HTR-8/SVneo (cell line): ENCODE results near the gene UGT1A1.

ENCODE experiments used
- DNase-seq: peaks from one replicate; pipeline ENCODE4 v3.0.0; 2011; ENCODE audit warnings: low spot score, mixed read lengths; ENCODE audit not compliant: insufficient read length
- FAIRE-seq: peaks from 2 replicates; lab custom pipeline; 2011; peaks lifted over from hg19 to GRCh38; lab: Jason Lieb, UNC

UGT1A1 gene

DNA sequence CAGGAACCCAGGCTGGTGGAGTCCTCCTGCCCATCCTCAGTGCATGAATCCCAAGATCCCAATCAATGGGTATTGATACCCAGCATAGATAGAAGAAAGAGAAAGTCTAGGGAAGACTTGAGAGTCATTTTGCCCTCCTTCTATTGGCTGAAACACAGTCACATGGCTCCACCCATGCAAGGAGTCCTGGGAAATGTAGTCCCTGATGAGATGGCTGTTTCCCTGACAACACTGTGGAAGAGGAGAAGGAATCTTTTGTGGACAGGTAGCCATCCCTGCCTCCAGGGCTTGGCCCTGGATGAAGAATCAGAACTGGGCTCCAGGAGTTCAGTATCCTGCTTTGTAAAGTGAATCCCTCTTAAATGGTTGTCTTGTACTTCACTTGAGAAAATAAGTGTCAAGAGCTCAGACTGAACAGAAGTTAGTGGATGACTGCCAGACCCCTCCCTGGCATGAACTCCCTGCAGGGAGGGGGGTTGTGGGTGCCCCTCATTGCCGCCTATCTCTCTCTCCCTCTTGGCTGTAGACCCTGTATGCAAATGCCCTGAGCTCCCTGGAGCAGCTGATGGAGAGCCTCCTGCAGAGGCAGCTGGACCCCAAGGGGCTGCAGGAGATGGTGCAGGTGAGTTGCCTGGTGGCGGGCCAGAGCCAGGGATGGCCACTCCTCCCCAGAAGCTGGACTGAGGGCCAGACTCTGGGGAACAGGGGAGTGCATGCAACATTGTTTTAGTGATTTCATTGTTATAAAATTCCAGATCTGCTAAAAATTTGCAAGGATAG is 54.2 kb downstream of the UGT1A1 start:
- DNase-seq = no peak
- no peak for FAIRE-seq

DNA sequence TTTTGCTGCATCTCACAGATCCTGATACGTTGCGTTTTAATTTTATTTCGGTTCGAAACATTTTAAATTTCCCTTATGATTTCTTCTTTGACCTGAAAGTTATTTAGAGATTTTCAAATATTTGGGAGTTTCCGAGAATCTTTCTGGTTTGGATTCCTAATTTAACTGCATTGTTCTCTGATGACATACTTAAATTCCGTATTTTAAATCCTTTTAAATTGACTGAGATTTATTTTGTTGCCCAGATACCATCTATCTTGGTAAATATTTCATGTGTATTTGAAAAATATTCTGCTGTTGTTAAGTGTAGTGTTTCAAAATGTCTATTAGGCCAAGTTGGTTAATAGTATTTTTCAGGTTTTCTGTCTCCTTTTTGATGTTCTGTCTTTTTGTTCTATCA is 55.8 kb downstream of the UGT1A1 start:
- no peak for FAIRE-seq
- DNase-seq = no peak

DNA sequence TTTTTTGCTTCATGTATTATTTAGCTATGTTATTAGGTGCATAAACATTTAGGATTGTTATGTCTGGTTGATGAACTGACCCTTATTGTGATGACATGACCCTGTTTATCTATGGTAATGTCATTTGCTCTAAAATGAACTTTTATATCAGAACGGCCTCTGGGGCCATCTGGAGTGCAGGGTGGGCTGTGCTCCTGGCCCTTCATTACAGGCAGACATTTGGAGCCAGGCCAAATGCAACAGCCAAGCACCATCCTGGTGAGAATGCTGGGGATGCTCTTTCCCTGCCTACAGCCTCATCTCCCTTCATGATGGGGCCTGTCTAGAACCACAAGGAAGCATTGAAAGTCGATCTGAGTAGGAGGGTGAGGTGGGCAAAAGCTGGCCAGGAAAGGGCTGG is 56.3 kb downstream of the UGT1A1 start:
- FAIRE-seq (no peak), DNase-seq (no peak)

DNA sequence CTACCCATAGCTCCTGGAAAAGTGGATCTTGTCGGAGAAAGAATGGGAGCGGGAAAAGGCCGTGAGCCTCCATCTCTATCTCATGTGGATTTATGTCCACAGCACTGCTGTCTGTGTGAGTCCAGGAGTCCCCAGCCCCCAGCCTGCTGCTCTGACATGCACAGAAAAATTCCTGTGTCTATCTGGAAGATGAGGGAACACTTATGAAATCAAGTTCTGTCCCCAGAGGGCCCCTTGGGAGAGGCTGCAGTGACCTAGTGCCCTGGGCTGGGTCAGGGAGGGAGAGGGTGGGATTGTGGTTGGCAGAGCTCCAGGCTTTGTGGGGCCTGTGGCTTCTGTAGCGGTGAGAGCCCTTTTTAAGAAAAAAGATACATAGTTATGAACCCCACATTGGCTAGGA is 56.7 kb downstream of the UGT1A1 start:
- FAIRE-seq = no peak

DNA sequence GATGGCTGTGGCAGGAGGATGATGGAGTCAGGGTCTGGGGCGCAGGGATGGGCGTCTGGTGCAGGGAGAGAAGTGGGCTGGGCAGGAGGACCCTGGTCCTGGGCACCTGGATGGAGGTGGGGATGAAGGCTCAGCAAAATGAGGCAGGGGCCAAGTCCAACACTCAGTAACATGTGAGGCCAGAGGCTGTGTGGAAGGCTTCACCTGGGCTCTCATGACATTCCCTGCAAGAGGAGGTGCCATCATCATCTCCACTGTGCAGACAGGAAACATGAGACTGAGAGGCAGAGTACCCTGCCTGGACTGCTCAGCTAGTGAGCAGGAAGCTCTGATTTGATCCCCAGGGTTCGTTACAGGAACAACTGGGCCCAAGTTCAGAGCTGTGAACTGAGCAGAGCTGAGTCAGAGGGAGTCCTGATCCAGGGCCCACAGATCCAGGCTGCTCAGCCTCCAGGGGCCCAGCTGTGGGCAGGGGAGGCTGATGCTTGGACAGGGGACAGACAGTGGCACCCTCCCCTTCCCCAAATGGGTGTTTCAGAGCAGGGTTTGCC is 57.4 kb downstream of the UGT1A1 start:
- FAIRE-seq = no peak
- DNase-seq = no peak

More for the DNA sequence above, 56.7 kb downstream of the UGT1A1 start:
- DNase-seq = no peak

DNA sequence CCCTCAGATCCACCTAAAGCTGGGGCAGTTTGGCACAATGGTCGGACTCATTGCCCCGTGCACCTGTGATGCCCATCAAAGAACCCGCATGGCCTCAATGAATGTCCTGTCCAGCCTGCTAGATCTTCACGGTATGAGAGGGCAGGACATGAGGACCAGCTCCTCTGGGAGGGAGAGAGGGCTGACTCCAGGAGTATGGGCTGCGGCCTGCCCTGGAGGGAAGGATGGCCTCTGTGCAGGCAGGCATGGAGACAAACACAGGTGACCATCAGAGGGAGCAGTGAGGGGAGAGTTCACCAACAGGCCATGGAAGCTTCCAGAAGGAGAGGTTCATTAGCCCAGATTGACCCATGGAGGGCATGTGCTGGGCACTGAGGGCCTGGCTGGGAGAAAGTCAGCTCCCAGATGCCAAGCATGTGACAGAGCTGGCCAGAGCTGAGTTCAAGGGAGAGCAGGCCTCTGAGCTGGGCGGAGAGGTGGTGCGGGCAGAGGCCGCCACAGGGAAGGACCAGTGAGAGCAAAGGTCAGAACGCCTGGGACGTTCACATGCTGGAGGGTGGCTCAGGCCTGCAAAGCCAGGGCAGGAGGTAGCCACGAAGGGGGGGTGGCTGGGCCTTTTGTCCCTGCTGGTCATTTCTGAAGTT is 58.0 kb downstream of the UGT1A1 start:
- FAIRE-seq = peak; percentile 20
- no peak for DNase-seq

DNA sequence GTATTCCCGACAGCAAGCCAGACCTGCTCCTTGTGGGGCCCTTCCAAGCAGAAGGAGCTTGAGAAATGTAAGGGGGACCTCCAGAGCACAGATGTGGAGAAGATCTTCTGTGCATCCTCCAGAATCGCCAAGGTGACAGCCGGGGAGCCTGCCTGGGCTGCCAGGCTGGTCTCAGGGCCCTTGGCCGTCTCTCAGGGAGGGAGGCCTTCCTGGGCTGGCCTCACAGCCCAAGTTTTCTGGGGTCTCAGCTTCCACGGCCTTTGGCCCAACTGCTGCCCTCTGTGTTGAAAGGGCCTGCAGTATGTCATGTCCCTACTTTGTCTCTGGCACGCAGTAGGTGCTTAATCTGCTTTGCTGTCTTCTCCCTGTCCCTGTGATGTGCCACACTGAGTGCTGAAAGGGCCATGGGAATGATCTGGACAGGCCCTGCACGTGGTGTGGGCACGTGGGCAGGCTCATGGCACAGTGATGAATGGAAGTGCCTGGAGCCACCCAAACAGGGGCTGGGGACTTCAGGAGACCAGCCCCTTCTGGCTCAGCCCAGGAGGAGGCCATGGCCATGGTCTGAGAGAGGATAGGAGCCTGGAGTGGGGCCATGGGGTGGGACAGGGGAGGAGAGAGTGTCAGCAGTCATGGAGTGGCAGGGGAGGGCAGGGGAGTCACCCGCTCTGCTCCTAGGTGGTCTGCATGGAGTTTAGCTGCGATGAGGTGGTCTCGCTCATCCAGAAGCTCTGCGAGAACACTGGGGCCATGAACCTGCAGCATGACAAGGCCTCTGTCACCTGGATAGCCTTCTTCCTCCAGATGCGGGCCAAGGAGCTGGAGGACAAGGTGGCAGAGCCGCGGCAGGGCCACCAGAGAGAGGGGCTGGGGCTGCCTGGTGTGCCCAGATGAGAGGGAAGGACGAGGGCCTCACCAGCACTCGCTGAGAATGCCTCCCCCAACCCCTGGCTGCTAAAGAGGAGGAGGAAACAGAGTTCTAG is 58.9 kb downstream of the UGT1A1 start:
- no peak for DNase-seq
- FAIRE-seq = no peak

DNA sequence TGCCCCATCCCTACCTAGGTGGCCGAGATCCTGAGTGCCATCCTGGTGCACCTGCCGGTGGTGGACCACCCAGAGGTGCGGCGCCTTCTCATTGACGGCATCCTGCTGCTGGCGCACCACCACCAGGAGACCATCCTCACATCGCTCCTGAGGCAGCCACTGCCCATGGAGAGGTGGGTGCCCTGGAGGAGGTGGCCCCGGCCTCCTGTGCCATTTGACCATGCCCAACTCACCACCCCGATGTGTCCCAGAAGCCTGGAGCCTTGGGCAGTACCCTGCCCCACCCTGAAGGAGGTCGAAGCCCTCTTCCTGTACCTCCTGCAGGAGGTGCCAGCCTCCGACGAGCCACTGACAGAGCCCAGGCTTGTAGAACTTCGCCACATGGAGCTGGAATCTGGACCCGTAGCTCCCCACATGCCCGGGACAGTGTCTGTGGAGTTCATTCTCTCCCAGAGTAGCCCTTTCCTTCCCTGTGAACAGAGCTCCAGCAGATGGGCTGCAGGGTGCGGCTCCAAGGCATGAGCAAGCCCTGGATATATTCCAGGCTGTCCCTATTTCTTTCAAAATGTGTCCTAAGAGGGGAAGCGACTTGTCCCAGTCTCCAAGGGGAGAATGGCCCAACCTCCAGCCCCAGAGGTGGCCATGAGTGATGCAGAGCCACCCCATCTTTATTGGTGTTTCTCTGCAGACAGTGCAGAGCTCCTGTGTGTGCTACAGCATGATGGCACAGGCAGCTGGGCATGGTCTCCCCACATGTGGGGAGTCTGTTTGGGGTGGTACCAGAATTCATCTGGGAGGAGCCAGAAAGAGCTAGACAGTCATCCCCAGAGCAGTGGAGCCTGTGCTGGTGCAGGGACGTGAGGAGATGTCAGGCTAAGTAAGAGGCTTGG is 60.1 kb downstream of the UGT1A1 start:
- DNase-seq = no peak
- FAIRE-seq = no peak

DNA sequence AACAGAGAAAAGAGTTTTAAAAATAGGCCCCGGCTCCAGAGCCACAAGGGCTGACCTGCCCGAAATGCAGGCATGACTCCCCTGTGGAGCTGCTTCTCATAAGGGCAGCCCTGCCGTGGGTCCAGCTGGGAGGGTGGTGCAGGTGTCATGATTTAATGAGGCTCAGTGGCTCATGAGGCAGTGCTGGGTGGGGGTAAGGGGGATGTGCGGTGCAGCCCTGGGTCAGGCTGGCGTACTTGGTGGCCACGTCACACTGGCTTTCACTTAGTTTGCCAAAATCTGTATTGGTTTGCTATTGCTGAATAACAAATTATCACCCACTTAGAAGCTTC is 60.7 kb downstream of the UGT1A1 start:
- FAIRE-seq (no peak), DNase-seq (no peak)

DNA sequence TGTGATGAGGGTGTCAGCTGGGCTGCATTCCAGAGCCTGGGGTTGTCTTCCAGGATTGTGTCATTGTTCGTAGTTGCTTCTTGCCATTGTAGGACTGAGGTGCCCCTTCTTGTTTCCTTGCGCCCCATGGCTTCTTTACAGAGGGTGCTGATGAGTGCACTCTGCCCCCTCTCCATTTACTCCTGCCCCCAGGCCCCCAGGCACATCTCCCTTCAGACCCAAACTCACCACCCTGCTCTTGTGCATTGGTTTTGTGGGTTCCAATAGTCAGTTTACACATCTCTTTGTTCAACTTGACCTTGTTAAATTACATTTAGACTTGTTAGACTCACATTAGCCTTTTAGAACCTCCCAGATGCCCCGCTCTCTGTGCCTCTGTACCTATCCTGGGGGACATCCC is 61.1 kb downstream of the UGT1A1 start:
- no peak for FAIRE-seq

DNA sequence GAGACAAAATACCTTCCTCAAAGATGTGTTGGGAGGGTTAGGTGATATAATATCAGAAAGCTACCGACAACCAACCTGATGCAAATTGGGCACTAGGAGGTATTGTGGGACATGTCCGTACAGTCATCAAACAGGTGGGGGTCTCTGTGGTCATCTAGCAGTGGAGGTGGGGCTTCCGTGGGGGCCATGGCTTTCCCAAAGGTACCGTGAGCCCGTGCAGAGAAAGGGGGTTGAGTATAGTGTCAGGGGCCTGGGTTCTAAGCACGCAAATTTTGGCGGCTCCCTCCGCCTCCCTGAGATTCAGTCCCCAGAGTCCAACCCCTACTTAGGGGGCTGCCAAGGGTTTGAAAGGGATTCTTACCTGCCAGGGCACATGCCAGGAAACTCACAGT is 61.6 kb downstream of the UGT1A1 start:
- DNase-seq = no peak
- FAIRE-seq = no peak

More for the DNA sequence above, 61.1 kb downstream of the UGT1A1 start:
- no peak for DNase-seq

DNA sequence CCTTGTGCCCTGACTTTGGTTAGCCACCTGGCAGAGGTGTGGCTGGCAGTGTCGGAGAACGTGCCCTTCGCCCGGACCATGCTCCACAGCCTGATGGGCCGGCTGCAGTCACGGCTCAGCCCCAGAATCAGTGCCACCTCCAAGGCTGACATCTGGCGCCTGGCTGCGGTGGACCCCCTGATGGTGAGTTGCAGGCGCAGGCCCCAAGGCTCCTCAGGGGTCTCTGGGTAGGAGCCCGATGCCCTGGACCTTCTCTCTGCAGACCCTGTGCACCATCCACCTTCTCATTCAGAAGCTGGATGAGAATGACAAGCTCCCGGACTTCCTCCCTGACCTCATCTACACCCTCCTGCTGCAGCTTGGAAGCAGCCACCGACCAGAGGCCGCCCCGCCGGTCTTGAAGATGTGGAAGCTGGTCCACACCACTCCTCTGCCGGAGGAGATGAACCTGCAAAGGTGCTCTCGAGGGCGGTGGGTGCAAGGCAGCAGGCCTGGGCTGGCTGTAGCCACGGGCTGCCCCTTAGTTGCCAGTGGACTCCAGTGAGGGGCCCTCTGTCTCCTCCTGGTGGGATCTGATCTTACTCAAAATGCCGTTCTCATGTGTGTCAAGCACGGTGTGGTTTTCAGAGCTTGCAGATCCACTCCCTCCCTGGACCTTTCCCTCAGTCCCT is 62.2 kb downstream of the UGT1A1 start:
- FAIRE-seq (no peak), DNase-seq (no peak)
